ENCODE data around the gene USP32.

GRCh38 chr17:60174035-60174434 lies 217.9 kb downstream of the USP32 start:
- TF ChIP-seq, protein P1, sequence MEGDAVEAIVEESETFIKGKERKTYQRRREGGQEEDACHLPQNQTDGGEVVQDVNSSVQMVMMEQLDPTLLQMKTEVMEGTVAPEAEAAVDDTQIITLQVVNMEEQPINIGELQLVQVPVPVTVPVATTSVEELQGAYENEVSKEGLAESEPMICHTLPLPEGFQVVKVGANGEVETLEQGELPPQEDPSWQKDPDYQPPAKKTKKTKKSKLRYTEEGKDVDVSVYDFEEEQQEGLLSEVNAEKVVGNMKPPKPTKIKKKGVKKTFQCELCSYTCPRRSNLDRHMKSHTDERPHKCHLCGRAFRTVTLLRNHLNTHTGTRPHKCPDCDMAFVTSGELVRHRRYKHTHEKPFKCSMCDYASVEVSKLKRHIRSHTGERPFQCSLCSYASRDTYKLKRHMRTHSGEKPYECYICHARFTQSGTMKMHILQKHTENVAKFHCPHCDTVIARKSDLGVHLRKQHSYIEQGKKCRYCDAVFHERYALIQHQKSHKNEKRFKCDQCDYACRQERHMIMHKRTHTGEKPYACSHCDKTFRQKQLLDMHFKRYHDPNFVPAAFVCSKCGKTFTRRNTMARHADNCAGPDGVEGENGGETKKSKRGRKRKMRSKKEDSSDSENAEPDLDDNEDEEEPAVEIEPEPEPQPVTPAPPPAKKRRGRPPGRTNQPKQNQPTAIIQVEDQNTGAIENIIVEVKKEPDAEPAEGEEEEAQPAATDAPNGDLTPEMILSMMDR (IDR thresholded peaks at IDR 0.05) = no peak
- TF ChIP-seq ZNF396 (CRISPR knock-in tag; IDR thresholded peaks at IDR 0.05; ENCODE audit: borderline replicate concordance) (no peak), SP1 (CRISPR knock-in tag; conservative IDR thresholded peaks at IDR 0.05) (no peak), TP53 (CRISPR knock-in tag; IDR thresholded peaks at IDR 0.05) (no peak), NFYB (CRISPR knock-in tag; conservative IDR thresholded peaks at IDR 0.05; ENCODE audit: low read depth) (no peak), CREB1 (CRISPR knock-in tag; IDR thresholded peaks at IDR 0.05) (no peak), AFF4 (CRISPR knock-in tag; IDR thresholded peaks at IDR 0.05; ENCODE audit: borderline replicate concordance) (no peak), NR2C2 (CRISPR knock-in tag; IDR thresholded peaks at IDR 0.05) (no peak)
- TF ChIP-seq, protein P2, sequence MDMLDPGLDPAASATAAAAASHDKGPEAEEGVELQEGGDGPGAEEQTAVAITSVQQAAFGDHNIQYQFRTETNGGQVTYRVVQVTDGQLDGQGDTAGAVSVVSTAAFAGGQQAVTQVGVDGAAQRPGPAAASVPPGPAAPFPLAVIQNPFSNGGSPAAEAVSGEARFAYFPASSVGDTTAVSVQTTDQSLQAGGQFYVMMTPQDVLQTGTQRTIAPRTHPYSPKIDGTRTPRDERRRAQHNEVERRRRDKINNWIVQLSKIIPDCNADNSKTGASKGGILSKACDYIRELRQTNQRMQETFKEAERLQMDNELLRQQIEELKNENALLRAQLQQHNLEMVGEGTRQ (CRISPR knock-in tag; IDR thresholded peaks at IDR 0.05) = no peak

Measured in WTC11 (cell line).